PFSK-1 (cell line): ENCODE measurements around the gene LOXL1.

ENCODE experiments used
- FOXP2 ChIP-seq: optimal IDR thresholded peaks from 2 replicates; pipeline ENCODE3; 2011; ENCODE audit warnings: borderline replicate concordance, control low read depth, inconsistent platforms; ENCODE audit not compliant: insufficient read depth; ENCODE audit errors: extremely low read length, extremely low read depth
- POLR2AphosphoS5 ChIP-seq: IDR thresholded peaks from 2 replicates; pipeline ENCODE4 v1.6.1; 2012; ENCODE audit warnings: low read depth, mild to moderate bottlenecking, control low read depth, low read length, moderate library complexity
- SIN3A ChIP-seq: IDR thresholded peaks from 2 replicates; pipeline ENCODE4 v1.6.1; 2012; ENCODE audit warnings: mild to moderate bottlenecking, low read length, moderate library complexity, borderline replicate concordance; ENCODE audit not compliant: insufficient read depth
- TAF1 ChIP-seq: IDR thresholded peaks from 2 replicates; pipeline ENCODE4 v1.6.1; 2012; ENCODE audit warnings: low read length, control low read depth, borderline replicate concordance; ENCODE audit not compliant: insufficient read depth
- TF ChIP-seq, protein P1 (sequence below), 2 experiments: IDR thresholded peaks; 2 replicates each; pipeline versions ENCODE4 v1.6.1 to v1.8.0; 2011 to 2012; ENCODE audit warnings: low read depth in 2 of 2, low read length in 2 of 2, control low read depth in 1 of 2, inconsistent platforms in 1 of 2, mild to moderate bottlenecking in 1 of 2, moderate library complexity in 1 of 2; ENCODE audit not compliant: insufficient read depth in 1 of 2

The LOXL1 gene

DNA sequence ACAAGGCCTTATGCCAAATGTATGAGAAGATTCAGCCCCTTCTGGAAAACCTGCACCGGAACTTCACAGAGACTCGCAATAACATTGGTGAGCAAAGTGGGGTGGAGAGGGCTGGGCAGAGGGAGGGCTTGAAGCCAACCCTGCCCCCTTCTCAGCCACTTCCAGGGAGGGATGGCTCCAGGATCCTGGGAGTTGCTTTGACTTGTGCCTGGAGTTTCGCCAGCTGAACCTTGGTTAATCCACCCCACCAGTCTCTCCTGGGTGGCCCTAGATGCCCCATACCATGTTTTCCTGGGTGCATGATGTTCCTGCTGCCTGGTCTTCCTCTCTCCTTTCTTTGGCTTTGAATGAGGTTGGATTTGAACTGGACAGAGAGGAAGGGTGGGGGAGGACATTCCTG lies 42.1 kb upstream of the LOXL1 start:
- no peak for TF ChIP-seq FOXP2
- TF ChIP-seq, protein P1, sequence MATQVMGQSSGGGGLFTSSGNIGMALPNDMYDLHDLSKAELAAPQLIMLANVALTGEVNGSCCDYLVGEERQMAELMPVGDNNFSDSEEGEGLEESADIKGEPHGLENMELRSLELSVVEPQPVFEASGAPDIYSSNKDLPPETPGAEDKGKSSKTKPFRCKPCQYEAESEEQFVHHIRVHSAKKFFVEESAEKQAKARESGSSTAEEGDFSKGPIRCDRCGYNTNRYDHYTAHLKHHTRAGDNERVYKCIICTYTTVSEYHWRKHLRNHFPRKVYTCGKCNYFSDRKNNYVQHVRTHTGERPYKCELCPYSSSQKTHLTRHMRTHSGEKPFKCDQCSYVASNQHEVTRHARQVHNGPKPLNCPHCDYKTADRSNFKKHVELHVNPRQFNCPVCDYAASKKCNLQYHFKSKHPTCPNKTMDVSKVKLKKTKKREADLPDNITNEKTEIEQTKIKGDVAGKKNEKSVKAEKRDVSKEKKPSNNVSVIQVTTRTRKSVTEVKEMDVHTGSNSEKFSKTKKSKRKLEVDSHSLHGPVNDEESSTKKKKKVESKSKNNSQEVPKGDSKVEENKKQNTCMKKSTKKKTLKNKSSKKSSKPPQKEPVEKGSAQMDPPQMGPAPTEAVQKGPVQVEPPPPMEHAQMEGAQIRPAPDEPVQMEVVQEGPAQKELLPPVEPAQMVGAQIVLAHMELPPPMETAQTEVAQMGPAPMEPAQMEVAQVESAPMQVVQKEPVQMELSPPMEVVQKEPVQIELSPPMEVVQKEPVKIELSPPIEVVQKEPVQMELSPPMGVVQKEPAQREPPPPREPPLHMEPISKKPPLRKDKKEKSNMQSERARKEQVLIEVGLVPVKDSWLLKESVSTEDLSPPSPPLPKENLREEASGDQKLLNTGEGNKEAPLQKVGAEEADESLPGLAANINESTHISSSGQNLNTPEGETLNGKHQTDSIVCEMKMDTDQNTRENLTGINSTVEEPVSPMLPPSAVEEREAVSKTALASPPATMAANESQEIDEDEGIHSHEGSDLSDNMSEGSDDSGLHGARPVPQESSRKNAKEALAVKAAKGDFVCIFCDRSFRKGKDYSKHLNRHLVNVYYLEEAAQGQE (IDR thresholded peaks at IDR 0.05; ENCODE audit: insufficient read depth in 1 of 2, low read depth in 2 of 2, low read length in 2 of 2), result no peak
- no peak for TF ChIP-seq TAF1
- no peak for TF ChIP-seq POLR2AphosphoS5
- TF ChIP-seq SIN3A, result no peak

DNA sequence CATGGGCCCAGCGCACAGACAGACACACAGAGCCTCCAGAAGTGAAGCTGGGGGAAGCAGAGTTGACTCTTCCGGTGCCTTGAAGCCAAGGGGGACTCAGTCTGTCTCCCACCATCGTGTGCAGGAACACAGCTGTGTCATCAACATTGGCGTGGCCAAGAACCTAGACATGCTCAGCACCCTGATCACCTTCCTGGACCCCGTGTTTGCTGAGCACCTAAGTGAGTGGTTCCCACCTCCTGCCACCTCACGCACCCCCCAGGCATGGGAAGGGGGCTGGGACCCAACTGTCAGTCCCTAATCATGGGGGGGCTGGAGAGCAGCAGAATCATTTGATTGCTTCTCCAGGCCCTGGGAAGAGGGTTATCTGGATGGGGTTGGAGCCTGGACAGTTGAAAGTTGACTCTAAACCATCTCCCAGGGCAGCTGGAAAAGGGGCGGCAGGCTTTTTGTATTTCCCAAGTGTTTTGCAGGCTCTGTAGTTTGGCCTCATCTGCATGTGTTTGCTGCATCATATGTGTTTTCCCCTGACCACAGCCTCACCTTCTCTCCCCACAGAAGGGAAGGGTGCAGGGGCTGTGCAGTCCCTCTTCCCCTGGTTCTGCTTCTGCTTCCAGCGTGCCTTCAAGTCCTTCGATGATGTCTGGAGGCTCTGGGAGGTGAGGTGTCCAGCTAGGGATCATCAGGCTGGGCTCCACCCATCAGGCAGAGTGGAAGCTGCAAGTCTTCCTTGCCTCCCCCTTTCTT lies 40.1 kb upstream of the LOXL1 start:
- TF ChIP-seq FOXP2, result no peak

DNA sequence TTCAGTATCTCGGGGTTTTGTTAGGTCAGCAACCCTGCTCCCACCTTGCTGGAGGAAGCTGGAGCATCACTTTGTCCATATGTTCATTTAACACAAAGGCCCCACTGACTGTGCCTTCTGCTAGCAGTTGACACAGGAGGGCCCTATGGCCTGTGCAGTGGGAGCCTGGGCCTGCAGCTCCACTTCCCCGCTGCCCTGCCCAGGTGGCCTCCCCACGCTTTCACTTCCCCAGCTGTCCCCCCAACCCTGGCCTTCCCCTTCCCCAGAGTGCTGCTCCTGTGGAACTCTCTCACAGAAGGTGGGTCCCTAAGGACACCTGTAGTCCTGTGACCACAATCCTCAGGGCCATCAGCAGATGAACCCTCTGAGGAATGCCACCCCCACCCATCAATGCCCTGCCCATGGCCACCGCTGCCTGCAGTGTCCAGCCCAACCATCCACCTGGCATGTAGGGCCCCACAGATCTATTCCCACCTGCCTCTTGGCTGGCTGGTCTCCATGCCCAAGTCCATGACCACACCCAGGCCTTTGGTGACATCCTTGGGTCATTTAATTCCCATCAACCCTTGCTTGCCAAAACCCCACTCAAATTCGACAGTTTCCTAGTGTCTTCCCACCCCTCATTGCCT lies 39.4 kb upstream of the LOXL1 start:
- no peak for TF ChIP-seq POLR2AphosphoS5
- TF ChIP-seq, protein P1 (IDR thresholded peaks at IDR 0.05; ENCODE audit: insufficient read depth in 1 of 2, low read depth in 2 of 2, low read length in 2 of 2), result no peak
- TF ChIP-seq FOXP2, result no peak
- TF ChIP-seq SIN3A, result no peak

DNA sequence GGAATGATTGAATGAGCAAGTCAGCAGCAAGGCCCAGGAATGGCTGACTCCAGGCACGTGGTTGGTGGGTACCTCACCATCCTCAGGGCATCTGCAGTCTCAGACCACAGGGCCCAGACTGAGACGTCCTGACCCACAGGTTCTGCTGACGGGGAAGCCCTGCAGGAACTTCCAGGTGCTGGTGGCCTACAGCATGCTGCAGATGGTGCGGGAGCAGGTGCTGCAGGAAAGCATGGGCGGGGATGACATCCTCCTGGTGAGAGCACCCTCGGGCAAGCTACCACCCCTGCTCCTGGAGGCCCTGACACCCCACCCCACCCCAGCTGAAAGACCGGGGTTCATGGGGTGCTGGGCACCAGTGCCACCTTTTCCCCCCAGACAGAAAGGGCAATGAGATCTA lies 38.8 kb upstream of the LOXL1 start:
- TF ChIP-seq SIN3A (no peak), FOXP2 (no peak), TAF1 (no peak), POLR2AphosphoS5 (no peak)
- TF ChIP-seq, protein P1 (IDR thresholded peaks at IDR 0.05; ENCODE audit: insufficient read depth in 1 of 2, low read depth in 2 of 2, low read length in 2 of 2), result no peak

DNA sequence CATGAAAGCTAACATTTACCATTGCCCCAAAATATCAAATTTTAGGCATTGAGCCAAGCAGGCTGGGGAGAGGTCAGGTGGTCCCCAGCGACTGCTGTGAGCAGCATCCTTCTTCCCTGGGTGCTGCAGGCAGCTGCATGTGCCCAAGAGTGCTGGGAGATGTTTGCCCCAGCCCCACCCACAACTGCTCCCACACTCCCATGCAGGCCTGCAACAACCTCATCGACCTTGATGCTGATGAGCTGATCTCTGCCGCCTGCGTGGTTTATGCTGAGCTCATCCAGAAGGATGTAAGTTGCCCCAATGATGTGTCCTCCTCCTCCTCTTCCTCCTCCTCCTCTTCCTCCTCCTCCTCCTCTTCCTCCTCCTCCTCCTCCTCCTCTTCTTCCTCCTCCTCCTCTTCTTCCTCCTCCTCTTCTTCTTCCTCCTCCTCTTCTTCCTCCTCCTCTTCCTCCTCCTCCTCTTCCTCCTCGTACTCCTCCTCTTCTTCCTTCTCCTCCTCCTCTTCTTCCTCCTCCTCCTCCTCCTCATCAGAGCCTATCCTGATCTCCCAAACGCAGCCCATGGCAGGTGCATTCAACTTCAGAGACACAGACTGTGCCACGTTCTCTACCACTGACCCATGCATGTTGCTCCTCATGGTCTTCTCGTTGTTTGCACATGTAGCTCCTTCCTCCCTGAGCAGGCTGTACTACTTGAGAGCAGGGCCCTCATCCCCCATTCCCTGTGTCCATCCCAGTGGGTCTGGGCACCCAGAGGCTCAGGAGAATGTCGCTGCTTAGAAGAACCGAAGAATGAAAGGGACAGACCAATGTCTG lies 37.8 kb upstream of the LOXL1 start:
- no peak for TF ChIP-seq POLR2AphosphoS5
- TF ChIP-seq TAF1, result no peak
- no peak for TF ChIP-seq SIN3A
- no peak for TF ChIP-seq FOXP2
- TF ChIP-seq, protein P1 (IDR thresholded peaks at IDR 0.05; ENCODE audit: insufficient read depth in 1 of 2, low read depth in 2 of 2, low read length in 2 of 2), result no peak
